ENCODE data around the gene AK8. TPM values are rescaled to one million over a fixed set of nuclear protein-coding genes. Genes with fewer than 3 reads are reported as not detected.

Gene AK8
- total and polyA plus RNA-seq, 4 donors: 0.07 to 0.26 (median 0.11) TPM

DNA sequence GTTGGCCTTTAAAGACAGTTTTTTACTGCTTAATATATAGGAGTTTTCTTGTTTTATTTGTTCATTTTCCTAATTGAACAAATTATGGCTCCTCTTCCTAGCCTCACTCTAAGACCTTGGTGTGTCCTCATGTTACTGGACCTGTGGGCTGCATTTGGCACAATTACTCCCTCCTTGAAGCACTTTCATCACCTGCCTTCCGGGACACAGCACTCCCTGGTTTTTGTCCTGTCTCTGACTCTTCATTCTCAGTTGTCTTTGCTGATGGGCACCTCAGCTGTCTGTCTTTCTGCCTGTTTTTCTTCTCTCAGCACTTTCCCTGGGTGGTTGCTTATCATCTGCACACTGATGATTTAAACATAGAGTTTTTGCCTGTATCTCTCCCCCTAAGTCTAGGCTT, 194.2 kb downstream of the AK8 start:
- H3K4me1 ChIP-seq (ENCODE audit: control insufficient read depth in 4 of 4, insufficient read depth in 4 of 4, low read length in 3 of 4): no peaks in the 10 kb centered on the region
- TF ChIP-seq HNF4A (conservative IDR thresholded peaks at IDR 0.05) (no peak), YY1 (IDR thresholded peaks at IDR 0.05) (no peak), RXRA (IDR thresholded peaks at IDR 0.05) (no peak), TAF1 (conservative IDR thresholded peaks at IDR 0.05) (no peak)
- no peak for DNase-seq (ENCODE audit: low spot score)
- no peak overlapping the region for H3K9ac ChIP-seq (ENCODE audit: low read depth in 1 of 2, low read length in 2 of 2)
- H3K27ac ChIP-seq (ENCODE audit: low read depth in 1 of 2, low read length in 2 of 2): no peak overlapping the region
- H3K27me3 ChIP-seq (ENCODE audit: control insufficient read depth in 4 of 4, insufficient read depth in 4 of 4, low read length in 3 of 4): no peaks in the 10 kb centered on the region
- 96% methylated on average over 1 of the region's 1 CpG for WGBS
- no peak overlapping the region for H3K4me3 ChIP-seq (ENCODE audit: low read depth in 1 of 3, low read length in 3 of 3)
- H3K36me3 ChIP-seq (ENCODE audit: control insufficient read depth in 4 of 4, insufficient read depth in 3 of 4, low read depth in 1 of 4, low read length in 3 of 4): peaks cover 7 to 40% (median 31%) of the 10 kb centered on the region in 4 donors
- no peaks in the 10 kb centered on the region for H3K9me3 ChIP-seq (ENCODE audit: control insufficient read depth in 4 of 4, low read length in 3 of 4)

DNA sequence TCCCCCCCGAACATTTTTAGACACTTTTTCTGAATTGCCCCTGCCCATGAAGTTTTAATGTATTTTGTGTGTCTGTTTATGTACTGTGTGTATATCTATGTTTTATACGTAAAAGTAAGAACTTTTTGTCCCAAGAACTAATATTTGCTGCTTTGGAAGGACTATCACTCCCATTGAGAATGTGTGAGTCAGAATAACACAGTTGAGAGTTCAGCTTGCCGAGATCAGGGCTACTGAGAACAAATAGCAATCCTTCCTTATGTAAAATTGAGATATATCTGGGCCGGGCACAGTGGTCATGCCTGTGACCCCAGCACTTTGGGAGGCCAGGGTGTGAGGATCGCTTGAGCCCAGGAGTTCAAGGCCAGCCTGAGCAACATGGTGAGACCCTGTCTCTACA, 196.5 kb downstream of the AK8 start:
- WGBS: 96% methylated on average over 5 of the region's 5 CpGs
- Histone ChIP-seq H3K9me3 (ENCODE audit: control insufficient read depth in 4 of 4, low read length in 3 of 4) (no peaks in the 10 kb centered on the region), H3K27ac (ENCODE audit: low read depth in 1 of 2, low read length in 2 of 2) (no peak overlapping the region), H3K4me1 (ENCODE audit: control insufficient read depth in 4 of 4, insufficient read depth in 4 of 4, low read length in 3 of 4) (no peaks in the 10 kb centered on the region), H3K27me3 (ENCODE audit: control insufficient read depth in 4 of 4, insufficient read depth in 4 of 4, low read length in 3 of 4) (no peaks in the 10 kb centered on the region), H3K4me3 (ENCODE audit: low read depth in 1 of 3, low read length in 3 of 3) (no peak overlapping the region), H3K36me3 (ENCODE audit: control insufficient read depth in 4 of 4, insufficient read depth in 3 of 4, low read depth in 1 of 4, low read length in 3 of 4) (peaks cover 6 to 37% (median 28%) of the 10 kb centered on the region in 4 donors), H3K9ac (ENCODE audit: low read depth in 1 of 2, low read length in 2 of 2) (no peak overlapping the region)
- TF ChIP-seq EGR1 (IDR thresholded peaks at IDR 0.05; ENCODE audit: low read depth in 2 of 2): no peak
- TF ChIP-seq HNF4G (IDR thresholded peaks at IDR 0.05): no peak
- no peak for TF ChIP-seq FOXA2 (IDR thresholded peaks at IDR 0.05)
- TF ChIP-seq, protein P1, sequence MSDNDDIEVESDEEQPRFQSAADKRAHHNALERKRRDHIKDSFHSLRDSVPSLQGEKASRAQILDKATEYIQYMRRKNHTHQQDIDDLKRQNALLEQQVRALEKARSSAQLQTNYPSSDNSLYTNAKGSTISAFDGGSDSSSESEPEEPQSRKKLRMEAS (IDR thresholded peaks at IDR 0.05): no peak
- no peak for TF ChIP-seq YY1 (IDR thresholded peaks at IDR 0.05)
- no peak for TF ChIP-seq JUND (IDR thresholded peaks at IDR 0.05)
- TF ChIP-seq GABPA (IDR thresholded peaks at IDR 0.05 in 1 of 2, conservative IDR thresholded peaks at IDR 0.05 in 1 of 2): no peak
- TF ChIP-seq FOXA1 (IDR thresholded peaks at IDR 0.05): no peak
- TF ChIP-seq, protein P2, sequence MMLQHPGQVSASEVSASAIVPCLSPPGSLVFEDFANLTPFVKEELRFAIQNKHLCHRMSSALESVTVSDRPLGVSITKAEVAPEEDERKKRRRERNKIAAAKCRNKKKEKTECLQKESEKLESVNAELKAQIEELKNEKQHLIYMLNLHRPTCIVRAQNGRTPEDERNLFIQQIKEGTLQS (IDR thresholded peaks at IDR 0.05): no peak
- no peak for TF ChIP-seq RXRA (IDR thresholded peaks at IDR 0.05)
- TF ChIP-seq, protein P3, sequence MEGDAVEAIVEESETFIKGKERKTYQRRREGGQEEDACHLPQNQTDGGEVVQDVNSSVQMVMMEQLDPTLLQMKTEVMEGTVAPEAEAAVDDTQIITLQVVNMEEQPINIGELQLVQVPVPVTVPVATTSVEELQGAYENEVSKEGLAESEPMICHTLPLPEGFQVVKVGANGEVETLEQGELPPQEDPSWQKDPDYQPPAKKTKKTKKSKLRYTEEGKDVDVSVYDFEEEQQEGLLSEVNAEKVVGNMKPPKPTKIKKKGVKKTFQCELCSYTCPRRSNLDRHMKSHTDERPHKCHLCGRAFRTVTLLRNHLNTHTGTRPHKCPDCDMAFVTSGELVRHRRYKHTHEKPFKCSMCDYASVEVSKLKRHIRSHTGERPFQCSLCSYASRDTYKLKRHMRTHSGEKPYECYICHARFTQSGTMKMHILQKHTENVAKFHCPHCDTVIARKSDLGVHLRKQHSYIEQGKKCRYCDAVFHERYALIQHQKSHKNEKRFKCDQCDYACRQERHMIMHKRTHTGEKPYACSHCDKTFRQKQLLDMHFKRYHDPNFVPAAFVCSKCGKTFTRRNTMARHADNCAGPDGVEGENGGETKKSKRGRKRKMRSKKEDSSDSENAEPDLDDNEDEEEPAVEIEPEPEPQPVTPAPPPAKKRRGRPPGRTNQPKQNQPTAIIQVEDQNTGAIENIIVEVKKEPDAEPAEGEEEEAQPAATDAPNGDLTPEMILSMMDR (IDR thresholded peaks at IDR 0.05; ENCODE audit: low read depth, low read length, missing input control): no peak
- TF ChIP-seq, protein P4, sequence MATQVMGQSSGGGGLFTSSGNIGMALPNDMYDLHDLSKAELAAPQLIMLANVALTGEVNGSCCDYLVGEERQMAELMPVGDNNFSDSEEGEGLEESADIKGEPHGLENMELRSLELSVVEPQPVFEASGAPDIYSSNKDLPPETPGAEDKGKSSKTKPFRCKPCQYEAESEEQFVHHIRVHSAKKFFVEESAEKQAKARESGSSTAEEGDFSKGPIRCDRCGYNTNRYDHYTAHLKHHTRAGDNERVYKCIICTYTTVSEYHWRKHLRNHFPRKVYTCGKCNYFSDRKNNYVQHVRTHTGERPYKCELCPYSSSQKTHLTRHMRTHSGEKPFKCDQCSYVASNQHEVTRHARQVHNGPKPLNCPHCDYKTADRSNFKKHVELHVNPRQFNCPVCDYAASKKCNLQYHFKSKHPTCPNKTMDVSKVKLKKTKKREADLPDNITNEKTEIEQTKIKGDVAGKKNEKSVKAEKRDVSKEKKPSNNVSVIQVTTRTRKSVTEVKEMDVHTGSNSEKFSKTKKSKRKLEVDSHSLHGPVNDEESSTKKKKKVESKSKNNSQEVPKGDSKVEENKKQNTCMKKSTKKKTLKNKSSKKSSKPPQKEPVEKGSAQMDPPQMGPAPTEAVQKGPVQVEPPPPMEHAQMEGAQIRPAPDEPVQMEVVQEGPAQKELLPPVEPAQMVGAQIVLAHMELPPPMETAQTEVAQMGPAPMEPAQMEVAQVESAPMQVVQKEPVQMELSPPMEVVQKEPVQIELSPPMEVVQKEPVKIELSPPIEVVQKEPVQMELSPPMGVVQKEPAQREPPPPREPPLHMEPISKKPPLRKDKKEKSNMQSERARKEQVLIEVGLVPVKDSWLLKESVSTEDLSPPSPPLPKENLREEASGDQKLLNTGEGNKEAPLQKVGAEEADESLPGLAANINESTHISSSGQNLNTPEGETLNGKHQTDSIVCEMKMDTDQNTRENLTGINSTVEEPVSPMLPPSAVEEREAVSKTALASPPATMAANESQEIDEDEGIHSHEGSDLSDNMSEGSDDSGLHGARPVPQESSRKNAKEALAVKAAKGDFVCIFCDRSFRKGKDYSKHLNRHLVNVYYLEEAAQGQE (IDR thresholded peaks at IDR 0.05): no peak
- no peak for TF ChIP-seq RAD21 (IDR thresholded peaks at IDR 0.05)
- no peak for TF ChIP-seq SP1 (IDR thresholded peaks at IDR 0.05)
- no peak for TF ChIP-seq TAF1 (conservative IDR thresholded peaks at IDR 0.05)
- TF ChIP-seq NR2F2 (IDR thresholded peaks at IDR 0.05): no peak
- no peak for TF ChIP-seq HNF4A (conservative IDR thresholded peaks at IDR 0.05)
- TF ChIP-seq, protein P5, sequence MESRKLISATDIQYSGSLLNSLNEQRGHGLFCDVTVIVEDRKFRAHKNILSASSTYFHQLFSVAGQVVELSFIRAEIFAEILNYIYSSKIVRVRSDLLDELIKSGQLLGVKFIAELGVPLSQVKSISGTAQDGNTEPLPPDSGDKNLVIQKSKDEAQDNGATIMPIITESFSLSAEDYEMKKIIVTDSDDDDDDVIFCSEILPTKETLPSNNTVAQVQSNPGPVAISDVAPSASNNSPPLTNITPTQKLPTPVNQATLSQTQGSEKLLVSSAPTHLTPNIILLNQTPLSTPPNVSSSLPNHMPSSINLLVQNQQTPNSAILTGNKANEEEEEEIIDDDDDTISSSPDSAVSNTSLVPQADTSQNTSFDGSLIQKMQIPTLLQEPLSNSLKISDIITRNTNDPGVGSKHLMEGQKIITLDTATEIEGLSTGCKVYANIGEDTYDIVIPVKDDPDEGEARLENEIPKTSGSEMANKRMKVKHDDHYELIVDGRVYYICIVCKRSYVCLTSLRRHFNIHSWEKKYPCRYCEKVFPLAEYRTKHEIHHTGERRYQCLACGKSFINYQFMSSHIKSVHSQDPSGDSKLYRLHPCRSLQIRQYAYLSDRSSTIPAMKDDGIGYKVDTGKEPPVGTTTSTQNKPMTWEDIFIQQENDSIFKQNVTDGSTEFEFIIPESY (IDR thresholded peaks at IDR 0.05): no peak
- no peak for DNase-seq (ENCODE audit: low spot score)
